ENCODE measurements around the gene FLACC1.

DNA sequence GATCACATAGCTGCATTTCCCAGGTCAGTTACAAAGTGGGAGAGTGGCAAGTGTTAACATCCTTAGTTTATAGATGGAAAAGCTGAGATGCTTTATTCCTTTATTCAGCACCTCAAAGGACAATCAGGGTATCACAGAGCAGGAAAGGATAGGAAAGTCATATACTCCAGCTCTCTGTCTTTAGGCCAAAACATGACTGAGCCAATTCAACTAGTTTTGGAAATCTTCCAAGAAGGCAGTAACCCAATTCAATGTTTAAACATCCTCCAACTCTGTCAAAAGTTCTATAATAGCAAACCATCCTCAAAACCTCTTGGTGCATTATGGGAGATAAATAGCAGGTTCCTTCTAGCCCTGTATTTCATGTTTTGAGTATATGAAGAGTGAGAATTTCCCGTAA lies 71.6 kb downstream of the FLACC1 start:
- TF ChIP-seq EZH2phosphoT487 (IDR thresholded peaks at IDR 0.05; ENCODE audit: borderline replicate concordance, low read length) = no peak
- TF ChIP-seq, protein P1, sequence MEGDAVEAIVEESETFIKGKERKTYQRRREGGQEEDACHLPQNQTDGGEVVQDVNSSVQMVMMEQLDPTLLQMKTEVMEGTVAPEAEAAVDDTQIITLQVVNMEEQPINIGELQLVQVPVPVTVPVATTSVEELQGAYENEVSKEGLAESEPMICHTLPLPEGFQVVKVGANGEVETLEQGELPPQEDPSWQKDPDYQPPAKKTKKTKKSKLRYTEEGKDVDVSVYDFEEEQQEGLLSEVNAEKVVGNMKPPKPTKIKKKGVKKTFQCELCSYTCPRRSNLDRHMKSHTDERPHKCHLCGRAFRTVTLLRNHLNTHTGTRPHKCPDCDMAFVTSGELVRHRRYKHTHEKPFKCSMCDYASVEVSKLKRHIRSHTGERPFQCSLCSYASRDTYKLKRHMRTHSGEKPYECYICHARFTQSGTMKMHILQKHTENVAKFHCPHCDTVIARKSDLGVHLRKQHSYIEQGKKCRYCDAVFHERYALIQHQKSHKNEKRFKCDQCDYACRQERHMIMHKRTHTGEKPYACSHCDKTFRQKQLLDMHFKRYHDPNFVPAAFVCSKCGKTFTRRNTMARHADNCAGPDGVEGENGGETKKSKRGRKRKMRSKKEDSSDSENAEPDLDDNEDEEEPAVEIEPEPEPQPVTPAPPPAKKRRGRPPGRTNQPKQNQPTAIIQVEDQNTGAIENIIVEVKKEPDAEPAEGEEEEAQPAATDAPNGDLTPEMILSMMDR (conservative IDR thresholded peaks at IDR 0.05; ENCODE audit: low read depth, low read length) = no peak
